ENCODE results near the gene ENTREP1.
A peak's percentile ranks its signal among the peaks of the same experiment; 100 is the strongest.
"Not testable (repeated sequence)": the region's sequence is repeated elsewhere in the genome, so short reads cannot be mapped to it uniquely, and the experiment has no call there.

Gene ENTREP1, protein sequence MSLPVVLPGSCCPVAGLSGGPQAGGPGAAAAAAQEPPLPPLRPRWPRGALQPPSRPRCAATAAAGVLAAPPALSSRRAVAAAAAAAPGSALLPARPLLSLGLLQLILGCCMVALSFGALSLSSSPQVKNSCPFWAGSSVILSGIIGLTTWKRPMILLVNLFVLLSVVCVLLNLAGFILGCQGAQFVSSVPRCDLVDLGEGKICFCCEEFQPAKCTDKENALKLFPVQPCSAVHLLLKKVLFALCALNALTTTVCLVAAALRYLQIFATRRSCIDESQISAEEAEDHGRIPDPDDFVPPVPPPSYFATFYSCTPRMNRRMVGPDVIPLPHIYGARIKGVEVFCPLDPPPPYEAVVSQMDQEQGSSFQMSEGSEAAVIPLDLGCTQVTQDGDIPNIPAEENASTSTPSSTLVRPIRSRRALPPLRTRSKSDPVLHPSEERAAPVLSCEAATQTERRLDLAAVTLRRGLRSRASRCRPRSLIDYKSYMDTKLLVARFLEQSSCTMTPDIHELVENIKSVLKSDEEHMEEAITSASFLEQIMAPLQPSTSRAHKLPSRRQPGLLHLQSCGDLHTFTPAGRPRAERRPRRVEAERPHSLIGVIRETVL

DNA sequence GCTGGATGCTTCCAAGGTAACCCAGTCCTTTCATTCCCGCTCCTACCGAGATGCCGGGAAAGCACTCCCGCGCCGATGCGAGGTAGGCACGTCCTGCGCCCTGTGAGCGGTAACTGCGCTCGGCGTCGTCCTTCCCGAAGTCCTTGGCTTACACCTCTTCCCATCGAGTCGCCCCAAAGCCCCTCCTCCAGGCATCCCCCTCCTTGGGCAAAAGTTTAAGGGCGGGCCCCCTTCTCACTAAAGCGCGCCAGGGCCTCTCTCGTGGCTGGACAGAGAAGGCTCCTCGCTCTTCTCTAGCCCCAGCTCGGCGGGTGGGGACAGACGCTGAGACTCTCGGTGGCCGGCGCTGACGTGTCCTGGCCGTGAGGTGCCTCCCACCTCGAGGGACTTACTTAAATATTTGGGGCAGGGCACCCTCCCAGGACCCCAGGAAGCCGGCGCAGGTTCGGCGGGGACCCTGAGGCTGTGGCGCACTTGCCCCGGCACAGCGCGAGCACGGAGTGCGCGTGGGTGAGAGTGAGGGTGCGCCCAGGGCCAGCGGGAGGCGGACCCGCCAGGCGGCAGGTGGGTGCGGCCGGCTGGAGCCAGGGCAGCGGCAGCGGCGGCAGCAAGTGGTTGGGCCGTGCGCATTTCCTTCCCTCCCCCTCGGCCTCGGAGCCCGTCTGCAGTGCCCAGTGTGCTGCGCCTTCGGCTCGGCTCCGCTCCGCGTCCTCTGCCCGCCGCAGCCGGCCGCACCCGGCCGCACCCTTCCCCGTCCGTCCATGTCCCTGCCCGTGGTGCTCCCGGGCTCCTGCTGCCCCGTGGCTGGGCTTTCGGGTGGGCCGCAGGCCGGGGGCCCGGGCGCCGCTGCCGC is at the start of gene ENTREP1:
TSS of gene ENTREP1 (plus strand) at position 667 of the 853 bp plus-strand sequence. CDS start at position 762, 95 bp downstream.
- DNase-seq = no peak

DNA sequence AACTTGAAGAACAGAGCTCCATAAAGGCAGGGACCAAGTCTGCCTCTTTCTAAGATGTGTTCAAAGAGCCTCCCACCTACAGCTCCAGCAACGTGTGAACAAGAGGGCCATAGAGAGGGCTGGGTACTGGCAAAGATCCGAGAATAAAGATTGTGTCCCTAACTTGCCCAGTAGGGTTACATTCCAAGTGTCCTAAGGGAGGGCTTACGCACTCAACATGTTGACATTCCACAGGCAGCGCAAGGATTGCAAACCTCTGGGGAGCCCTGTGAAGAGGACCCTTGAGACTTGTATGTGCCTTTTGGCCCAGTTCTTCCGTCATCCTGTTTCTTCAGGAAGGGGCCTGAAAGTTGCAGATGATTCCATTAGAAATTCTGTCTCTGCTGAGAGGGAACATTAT is 48.2 kb upstream of the ENTREP1 start:
- DNase-seq = no peak

DNA sequence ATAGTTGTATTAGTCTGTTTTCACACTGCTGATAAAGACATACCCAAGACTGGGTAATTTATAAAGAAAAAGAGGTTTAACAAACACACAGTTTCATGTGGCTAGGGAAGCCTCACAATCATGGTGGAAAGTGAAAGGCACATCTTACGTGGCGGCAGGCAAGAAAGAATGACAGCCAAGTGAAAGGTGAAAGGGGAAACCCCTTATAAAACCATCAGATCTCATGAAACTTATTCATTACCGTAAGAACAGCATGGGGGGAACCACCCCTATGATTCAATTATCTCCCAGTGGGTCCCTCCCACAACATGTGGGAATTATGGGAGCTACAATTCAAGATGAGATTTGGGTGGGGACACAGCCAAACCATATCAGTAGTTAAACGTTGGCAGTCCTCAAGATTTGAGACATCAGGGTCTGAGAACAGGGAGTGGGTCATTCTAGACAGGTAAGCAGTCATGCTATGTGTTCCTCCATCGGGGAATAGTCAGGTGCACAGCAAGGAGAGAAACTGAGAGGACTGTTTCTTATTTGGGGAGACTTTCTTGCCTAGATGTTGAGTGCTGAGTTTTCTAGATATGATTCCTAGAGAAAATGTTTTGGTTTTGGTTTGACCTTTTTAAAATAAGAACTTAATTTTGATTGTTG is 45.8 kb upstream of the ENTREP1 start:
- DNase-seq = no peak

DNA sequence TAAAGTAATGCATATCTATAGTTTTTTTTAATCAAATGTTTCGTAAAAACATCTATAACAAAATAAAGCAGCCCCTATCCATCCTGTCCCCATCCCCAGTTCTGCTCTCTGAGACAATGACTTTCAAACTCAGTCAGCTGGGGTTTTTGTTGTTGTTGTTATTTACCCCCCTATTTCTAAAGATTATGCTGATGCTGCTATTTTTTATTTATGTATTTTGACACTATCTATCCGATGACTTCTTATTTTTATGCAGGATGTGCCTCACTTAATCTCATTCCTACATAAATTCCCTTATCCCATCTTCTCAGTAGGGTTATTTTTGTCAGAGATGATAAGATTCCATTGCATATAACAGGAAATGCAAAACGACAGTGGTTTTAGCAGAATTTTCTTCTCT is 45.3 kb upstream of the ENTREP1 start:
- DNase-seq = no peak

DNA sequence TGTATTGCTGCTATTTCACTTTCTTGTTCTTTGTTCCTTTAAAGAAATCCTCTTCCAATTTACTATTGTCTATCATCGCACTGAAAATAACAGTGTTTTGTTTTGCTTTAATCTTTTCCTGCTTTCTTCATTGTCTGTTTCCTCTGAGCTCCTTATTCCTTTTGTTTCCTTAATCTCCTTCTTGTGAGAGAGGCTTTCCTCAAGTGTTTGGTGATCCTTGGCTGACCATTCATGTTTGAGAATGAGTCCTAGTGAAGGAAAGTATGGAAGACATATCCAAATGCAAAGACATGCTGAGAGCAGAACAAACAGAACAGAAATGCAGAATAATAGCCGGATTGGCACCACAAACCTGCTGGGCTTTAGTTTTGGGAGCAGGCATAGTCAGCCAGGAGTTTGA is 42.0 kb upstream of the ENTREP1 start:
- no peak for DNase-seq

DNA sequence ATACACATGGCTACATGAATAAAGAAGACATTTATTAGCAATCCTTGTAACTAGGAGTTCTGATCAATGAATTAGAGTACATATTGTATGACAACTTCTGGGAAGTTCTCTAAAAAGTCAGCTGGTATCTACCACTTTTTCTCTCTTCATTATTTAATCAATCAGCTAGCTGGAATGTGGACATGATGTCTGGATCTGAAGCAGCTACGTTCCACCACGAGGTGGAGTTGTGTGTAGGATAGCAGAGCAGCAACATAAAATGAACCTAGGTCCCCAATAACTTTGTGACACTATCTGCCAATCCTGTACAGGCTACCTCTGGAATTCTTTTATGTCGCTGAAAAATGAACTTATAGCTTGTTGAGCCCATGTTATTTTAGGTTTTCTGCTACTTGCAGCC is 32.9 kb upstream of the ENTREP1 start:
- DNase-seq = no peak

DNA sequence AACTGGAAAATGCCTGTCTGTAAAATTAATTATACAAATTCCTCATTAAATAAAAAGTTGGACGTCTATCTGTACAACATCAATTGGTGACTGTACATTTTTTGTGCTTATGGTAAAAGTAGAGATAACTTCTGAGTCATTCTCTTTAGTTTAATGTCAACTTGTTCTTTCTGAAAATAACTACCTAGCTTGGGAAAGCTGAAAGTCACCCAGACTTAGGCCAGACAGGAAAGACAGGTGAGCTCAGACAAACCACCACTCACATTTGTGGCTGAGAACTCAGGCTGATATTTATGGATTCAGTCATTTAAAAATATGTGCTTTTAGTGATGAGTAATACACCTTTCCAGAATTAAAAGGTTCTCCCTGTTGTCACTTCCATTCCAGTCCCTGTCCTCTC is 31.9 kb upstream of the ENTREP1 start:
- no peak for DNase-seq

DNA sequence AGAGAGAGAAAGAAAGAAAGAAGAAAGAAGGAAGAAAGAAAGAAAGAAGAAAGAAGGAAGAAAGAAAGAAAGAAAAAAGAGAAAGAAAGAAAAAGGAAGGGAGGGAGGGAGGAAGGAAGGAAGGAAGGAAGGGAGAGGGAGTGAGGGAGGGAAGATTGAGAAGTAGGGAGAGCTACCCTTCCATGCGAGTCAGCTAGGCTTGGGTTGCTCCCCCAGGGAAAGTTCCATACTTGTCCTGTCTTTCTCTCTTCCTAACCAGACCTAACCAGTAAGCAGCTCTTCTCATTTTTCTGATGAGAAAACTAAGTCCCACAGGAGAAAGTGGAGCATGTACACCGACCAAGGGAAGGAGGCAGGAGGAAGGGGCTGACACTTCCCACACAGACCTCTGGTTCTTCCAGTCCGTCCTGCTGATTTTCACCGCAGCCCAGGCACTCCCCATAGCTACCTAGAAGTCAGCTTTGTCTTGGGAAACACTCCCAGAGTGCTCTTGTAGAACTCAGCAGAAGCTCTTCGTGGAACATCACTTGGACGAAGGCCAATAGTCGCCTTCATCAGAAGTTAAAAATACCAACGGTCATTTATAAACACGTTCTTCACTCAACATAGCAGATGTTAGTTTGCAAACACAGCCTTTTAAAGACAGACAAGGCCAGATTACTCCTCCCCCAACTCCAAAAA is 29.0 kb upstream of the ENTREP1 start:
- DNase-seq = no peak

DNA sequence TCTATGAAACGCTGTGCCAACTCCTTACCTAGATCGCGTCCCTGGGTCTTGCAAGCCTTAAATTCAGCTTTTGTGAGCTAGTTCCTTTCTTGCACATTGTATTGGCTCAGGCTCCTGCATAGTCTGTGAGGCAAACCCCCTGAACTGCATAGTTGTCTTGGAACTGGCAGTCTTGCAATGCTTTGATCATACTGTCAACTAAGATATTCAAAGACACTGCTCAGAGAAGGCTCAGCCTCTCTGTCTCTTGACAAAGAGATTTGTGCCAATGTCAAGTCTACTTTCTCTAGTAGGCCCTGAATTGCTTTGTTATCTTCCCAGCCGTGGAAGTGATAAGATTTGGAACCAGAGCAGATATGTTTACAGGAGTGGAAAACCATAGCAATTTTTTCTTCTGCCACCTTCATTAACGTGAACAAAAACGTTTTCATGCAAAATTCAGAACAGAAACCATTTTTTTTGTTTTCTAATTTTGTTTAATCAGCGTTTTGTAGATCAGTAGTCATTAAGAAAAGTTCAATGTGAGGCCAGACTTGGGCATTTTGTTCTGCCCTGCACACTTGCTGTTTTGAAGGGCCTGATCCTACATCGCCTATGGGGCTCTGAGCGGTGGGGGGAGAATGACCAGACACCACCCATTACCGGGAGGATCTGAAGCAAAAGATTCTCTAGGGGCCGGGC is 27.6 kb upstream of the ENTREP1 start:
- DNase-seq = no peak

DNA sequence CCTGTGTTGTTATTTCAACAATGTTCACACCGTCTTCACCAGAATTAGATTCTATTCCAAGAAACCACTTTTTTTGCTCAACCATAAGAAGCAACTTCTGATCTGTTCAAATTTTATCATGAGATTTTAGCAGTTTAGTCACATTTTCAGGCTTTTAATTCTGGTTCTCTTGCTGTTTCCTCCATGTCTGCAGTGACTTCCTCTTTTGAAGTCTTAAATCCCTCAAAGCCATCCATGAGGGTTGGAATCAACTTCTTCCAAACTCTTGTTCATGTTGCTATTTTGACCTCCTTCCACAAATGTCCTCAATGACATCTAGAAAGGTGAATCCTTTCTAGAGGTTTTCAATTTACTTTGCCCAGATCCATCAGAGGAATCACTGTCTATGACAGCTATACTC is 25.7 kb upstream of the ENTREP1 start:
- peak; percentile 27 to 29 for DNase-seq

DNA sequence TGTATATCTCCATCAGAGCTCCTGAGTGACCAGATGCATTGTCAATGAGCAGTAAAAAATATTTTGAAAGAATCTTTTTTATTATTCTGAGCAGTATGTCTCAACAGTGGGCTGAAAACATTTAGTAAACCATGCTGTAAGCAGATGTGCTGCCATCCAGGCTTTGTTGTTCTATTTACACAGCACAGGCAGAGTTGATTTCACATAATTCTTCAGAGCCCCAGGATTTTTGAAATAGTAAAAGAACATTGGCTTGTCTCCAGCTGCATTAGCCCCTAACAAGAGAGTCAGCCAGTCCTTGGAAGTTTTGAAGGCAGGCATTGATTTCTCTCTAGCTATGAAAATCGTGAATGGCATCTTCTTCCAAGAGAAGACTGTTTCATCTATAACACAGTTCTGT is 25.2 kb upstream of the ENTREP1 start:
- DNase-seq = no peak

DNA sequence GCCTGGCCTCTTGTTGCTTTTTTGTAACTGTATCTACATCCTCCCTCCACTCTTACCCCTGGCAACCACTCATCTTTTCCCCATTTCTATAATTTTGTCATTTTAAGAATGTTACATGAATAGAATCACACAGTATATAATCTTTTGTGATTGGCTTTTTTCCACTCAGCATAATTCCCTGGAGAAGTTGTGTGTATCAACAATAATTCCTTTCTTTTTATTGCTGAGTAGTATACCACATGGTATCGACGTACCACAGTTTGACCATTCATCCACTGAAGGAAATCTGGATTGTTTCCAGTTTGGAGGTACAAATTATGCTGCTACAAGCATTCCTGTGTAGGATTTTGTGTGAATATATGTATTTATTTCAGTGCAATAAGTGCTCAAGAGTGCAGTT is 21.7 kb upstream of the ENTREP1 start:
- no peak for DNase-seq

DNA sequence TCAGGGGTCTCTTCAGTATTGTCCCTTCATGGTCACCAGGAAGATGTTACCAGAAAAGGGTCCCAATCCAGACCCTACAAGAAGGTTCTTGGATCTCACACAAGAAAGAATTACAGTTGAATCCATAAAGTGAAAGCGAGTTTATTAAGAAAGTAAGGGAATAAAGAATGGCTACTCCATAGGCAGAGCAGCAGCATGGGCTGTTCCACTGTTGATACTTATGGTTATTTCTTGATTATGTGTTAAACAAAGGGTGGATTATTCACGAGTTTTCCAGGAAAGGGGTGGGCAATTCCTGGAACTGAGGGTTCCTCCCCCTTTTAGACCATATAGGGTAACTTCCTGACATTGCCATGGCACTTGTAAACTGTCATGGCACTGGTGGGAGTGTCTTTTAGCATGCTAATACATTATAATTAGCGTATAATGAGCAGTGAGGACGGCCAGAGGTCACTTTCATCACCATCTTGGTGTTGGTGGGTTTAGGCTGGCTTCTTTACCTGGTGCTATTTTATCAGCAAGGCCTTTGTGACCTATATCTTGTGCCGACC is 18.0 kb upstream of the ENTREP1 start:
- not testable (repeated sequence) for DNase-seq

DNA sequence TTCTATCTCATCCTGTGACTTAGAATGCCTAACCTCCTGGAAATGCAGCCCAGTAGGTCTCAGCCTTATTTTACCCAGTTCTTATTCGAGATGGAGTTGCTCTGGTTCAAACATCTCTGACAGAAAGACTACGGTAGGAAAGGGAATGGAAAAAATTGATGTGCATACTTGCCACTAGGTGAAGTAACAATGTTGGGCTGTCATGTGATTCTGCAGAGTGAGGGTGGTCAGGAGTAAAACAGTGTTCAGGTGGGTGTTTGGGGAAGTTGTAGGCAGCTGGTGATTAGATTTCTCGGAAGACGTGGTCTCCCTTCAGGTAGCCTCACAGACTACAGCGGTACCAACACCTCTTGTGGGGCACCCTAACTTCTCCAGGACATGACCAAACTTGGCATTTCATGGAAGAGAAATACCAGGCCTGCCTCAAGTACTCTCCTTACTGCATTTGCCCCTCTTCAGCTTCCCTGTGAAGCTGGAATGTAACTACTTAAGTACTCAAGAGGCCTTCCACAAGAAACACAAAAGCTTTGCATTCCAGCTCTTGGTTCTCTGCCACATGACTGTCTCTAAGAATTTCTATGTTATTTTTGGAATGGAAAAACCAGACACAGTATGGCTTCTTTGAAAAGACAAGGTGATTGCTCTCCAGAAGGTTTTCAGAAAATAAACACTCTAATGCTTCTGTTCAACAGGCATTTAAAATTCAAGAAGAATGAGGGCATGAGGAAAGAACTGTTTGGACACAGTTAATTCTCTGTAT is 17.4 kb upstream of the ENTREP1 start:
- no peak for DNase-seq

DNA sequence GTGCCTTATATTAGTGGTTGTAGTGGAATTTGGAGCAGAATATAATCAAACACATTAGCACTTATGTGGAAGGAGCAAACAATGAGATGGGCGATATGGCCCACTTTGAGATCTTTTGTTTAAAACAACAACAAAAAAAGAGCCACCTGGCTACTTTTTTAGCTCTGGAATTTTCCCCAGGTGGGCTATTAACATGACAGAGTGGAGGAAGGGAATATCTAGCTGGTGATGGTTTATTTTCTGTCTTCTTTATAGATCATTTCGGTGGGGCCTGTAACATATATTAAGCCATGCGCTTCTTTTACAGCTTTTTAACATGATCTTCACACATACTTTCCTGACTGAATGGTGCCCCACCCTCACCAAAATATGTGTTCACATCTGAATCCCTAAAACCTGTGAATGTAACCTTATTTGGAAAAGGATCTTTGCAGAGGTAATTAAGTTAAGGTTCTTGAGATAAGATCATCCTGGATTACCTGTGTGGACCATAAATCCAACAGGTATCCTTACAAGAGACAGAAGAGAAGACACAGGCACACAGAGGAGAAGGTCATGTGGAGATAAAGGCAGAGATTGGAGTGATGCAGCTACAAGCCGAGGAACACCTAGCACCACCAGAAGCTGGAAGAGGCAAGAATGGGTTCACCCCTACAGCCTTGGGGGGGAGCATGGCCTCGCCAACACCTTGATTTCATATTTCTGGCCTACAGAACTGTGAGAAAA is 16.6 kb upstream of the ENTREP1 start:
- no peak for DNase-seq

DNA sequence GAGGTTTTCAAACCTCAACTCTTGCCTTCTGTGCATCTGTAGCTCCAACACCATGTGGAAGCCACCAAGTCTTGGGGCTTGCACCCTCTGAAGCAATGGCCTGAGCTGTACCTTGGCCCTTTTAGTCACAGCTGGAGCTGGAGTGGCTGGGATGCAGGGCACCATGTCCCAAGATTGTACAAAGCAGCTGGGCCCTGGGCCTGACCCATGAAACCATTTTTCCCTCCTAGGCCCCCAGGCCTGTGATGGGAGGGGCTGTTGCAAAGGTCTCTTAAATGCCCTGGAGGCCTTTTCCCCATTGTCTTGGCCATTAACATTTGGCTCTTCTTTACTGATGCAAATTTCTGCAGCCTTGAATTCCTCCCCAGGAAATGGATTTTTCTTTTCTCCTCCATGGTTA is 11.8 kb upstream of the ENTREP1 start:
- no peak for DNase-seq

DNA sequence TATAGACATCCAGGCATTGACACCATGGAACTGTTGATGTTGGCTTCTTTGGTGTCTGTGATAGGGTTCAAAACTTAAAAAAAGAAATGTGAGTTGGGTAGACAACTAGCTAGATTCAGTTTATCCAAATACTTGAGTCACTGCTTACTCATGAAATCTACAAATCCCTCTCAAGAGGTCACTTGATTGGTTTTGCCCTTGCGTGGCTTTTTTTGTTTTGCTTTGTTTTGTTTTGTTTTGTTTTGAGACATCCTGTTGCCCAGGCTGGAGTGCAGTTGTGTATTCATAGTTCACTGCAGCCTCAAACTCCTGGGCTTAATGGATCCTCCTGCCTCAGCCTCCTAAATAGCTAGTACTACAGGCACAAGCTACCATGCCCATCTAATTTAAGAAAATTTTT is 10.5 kb upstream of the ENTREP1 start:
- DNase-seq = no peak

DNA sequence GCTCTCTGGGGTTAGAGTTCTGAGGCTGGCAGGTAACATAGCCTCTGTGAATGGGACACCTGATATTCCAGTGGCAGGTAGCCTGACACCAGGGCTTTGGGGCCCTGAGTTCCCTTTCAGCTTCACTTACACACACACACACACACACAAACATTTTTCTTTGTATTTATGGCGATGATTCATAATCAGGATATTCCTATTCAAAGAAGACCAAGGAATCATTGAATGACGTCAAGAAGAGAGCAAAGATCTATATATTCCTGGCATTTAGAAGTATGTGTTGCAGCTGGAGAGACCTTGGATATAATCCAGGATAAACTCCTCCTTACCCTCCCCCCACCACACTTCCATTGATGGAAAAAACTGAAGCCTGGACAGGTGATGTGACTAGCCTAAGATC is 7.9 kb upstream of the ENTREP1 start:
- DNase-seq = no peak

DNA sequence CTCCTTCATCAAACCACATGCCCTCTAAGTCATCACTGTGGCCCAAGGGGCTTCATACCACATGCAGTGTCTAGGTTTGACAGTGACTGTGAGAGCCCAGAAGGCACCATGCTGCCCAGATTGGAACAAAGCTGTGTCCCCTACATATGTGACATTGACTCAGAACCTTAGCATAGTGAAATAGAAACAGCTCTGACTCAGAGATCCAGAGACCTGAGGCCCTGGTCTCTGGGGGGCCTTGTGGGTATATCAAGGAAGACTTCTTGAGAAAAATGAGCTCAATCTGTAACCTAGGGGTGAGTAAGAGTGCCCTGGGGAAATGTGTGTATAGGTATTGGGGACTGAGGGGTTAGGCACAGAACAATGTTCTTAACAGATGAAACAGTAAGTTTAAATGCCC is 7.1 kb upstream of the ENTREP1 start:
- DNase-seq = no peak

DNA sequence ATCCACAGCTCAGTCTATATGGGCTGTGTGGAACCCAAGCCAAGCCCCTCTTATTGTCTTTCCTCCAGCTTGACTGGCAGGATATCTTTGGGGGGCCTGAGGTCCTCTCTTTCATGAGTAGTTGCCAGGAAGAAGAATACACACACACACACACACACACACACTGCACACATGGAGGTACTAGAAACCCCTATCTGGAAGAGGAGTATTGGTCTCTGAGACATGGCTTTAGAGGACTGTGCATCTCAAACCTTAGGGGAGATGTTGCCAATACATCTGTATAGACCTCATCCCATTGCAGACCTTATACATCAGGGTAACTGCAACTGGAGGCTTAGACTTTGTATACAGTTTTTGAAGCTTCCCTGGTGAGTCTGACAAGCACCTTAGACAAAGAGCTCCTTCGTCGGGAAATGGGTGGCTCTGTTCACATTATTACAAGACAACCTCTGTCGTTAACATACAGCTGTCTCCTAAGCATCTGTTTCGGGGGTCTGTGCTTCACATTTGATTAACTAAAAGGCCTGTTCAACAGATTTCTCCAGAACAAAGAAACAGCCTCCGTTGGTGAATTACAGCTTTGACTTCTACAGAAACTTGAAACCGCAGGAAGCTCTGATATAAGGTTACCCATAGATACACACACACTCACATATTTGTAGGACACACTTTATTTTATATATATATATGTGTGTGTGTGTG is 5.5 kb upstream of the ENTREP1 start:
- DNase-seq = no peak

All from Kasumi-1 (cell line).